Transverse colon (tissue), 4 donors: ENCODE measurements around the gene SLAMF8.

Source experiments
- EP300 ChIP-seq: sonication (generic); formaldehyde crosslinking; IDR thresholded peaks from one replicate; pipeline ENCODE4 v1.6.1; 2017; ENCODE audit warnings: antibody characterized with exemption, low read depth
- POLR2A ChIP-seq: fragments of 450-650 bp; IDR thresholded peaks from one replicate; pipeline ENCODE4 v1.6.1; 2016; ENCODE audit warnings: antibody characterized with exemption, mild to moderate bottlenecking, moderate library complexity
- POLR2AphosphoS5 ChIP-seq, 3 donors: sonication (generic); formaldehyde crosslinking; IDR thresholded peaks; one replicate each; pipeline ENCODE4 v1.6.1; 2016; ENCODE audit warnings: antibody characterized with exemption in 3 of 3
- TF ChIP-seq, protein P1 (sequence below), 5 experiments: fragments of 200-600 bp in 3 of 5; fragments of 450-650 bp in 2 of 5; sonication (generic) in 3 of 5; IDR thresholded peaks; 1 replicate in 2 of 5; 2 replicates in 3 of 5; pipeline ENCODE4 v1.5.1; 2016 to 2017; ENCODE audit warnings: antibody characterized with exemption in 5 of 5, inconsistent platforms in 3 of 5, mild to moderate bottlenecking in 2 of 5, moderate library complexity in 1 of 5

DNA sequence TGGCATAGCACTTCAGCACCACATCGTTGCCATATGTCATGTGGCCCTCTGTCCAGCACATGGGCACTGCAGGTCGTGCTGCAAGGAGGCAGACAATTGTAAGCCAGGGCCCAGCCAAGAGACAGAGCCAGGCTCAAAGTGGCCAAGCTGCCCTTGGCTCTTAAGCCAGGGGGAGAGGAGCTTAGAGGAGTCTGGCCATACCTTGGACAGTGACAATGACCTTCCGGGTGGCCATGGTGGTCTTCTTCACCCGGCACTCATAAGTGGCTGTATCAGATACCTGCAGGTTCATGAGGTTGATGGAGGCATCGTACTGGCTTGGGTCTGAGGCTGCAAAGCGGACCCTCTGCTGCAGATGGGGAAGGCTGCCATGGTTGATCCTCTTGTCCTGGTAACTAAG is 31.2 kb downstream of the SLAMF8 start:
- TF ChIP-seq, protein P1, sequence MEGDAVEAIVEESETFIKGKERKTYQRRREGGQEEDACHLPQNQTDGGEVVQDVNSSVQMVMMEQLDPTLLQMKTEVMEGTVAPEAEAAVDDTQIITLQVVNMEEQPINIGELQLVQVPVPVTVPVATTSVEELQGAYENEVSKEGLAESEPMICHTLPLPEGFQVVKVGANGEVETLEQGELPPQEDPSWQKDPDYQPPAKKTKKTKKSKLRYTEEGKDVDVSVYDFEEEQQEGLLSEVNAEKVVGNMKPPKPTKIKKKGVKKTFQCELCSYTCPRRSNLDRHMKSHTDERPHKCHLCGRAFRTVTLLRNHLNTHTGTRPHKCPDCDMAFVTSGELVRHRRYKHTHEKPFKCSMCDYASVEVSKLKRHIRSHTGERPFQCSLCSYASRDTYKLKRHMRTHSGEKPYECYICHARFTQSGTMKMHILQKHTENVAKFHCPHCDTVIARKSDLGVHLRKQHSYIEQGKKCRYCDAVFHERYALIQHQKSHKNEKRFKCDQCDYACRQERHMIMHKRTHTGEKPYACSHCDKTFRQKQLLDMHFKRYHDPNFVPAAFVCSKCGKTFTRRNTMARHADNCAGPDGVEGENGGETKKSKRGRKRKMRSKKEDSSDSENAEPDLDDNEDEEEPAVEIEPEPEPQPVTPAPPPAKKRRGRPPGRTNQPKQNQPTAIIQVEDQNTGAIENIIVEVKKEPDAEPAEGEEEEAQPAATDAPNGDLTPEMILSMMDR (IDR thresholded peaks at IDR 0.05), result no peak
- TF ChIP-seq POLR2AphosphoS5 (IDR thresholded peaks at IDR 0.05), result no peak
- TF ChIP-seq EP300, result no peak
- TF ChIP-seq POLR2A, result no peak
